Activated CD8-positive, alpha-beta memory T cell treated with anti-CD3 and anti-CD28 coated beads, Interleukin-2, amount 10 ng/mL, durations not matched to agents 7 days and 5 days (primary cell): ENCODE results near the gene MCC. TPM values are rescaled to one million over a fixed set of nuclear protein-coding genes. Genes with fewer than 3 reads are reported as not detected.

Experiments used
- ATAC-seq: fragments of 150-1000 bp; cut with Tn5 transposase; one replicate; pipeline ENCODE4 v1.10.0; 2021; ENCODE audit warnings: moderate library complexity
- CTCF ChIA-PET: fragments of 350-600 bp; sonication (Branson Sonifier 250); formaldehyde crosslinking; loops from one replicate; lab custom pipeline; 2021; ENCODE audit warnings: antibody characterized with exemption; lab: Charles Lee
- DNase-seq: peaks from one replicate; pipeline ENCODE4 v3.0.0-alpha.2; 2020
- H3K27ac Mint-ChIP-seq: one replicate; pipeline ENCODE4 v1.8.0; 2021; ENCODE audit warnings: mild to moderate bottlenecking, mixed read lengths
- H3K27me3 Mint-ChIP-seq: one replicate; pipeline ENCODE4 v1.8.0; 2021; ENCODE audit warnings: mixed read lengths
- H3K36me3 Mint-ChIP-seq: one replicate; pipeline ENCODE4 v1.8.0; 2021; ENCODE audit warnings: mild to moderate bottlenecking, mixed read lengths
- H3K4me1 Mint-ChIP-seq: one replicate; pipeline ENCODE4 v1.8.0; 2021; ENCODE audit warnings: mixed read lengths
- H3K4me3 Mint-ChIP-seq: one replicate; pipeline ENCODE4 v1.8.0; 2021; ENCODE audit warnings: mild to moderate bottlenecking, moderate library complexity, mixed read lengths
- H3K9me3 Mint-ChIP-seq: one replicate; pipeline ENCODE4 v1.8.0; 2022; ENCODE audit warnings: low read depth, mixed read lengths
- total RNA-seq, 2 experiments: library from RNA; stranded (reverse); gene quantifications; one replicate each; pipeline ENCODE4 v1.2.3, GENCODE V29; 2021

The MCC gene
- total RNA-seq, 2 experiments from 2014 or later, result 7.4 to 7.5 TPM

DNA sequence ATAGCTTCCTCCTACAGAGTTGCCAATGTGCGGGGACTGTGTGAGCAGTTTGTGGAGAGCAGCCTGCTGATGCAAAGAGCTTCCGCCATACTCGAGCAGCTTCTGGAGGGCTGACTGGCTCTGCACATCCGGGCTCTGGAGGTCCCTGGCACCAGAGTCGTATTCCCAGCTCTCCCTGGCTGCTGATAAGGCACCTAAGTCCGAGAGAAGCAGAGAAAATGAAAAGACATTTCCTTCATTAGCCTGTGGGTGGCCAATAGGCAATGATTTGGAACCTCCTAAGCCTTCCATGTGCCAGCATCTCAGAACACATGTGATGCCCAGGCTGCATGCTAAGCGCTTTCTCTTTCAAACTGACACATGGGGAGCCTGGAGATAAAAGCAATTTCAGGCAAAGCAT lies 147.7 kb downstream of the MCC start:
- ATAC-seq (no peak), DNase-seq (no peak)
- Mint-ChIP-seq H3K27me3 (peaks cover 2% of the 10 kb centered on the region), H3K27ac (no peak overlapping the region), H3K4me3 (no peak overlapping the region), H3K9me3 (no peaks in the 10 kb centered on the region), H3K36me3 (no peaks in the 10 kb centered on the region), H3K4me1 (peaks cover 3% of the 10 kb centered on the region)
- CTCF ChIA-PET, result interaction anchor here (0.9 to 1.3 kb wide), 5 partner anchors 25 to 344 kb away, joined by 3 read pairs; no protein-coding TSS in a partner anchor

DNA sequence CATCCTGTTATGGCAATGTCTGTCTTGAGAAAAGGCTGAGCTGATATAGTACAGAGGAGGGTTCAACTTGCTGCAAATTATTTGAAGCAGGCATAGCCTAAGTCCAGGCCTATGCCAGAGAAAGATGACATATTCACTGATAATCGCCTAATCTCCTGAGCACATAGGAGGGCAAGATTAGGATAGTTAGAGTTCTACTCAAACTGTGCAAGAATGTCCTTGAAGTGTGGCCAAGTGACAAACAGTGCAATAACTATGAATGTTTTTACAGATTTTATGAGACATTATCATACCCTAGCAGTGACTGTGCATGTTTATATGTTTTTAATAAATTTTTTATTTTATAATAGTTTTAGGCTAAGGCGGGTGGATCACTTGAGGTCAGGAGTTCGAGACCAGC lies 149.6 kb downstream of the MCC start:
- peaks cover 11% of the 10 kb centered on the region for H3K4me1 Mint-ChIP-seq
- no peaks in the 10 kb centered on the region for H3K36me3 Mint-ChIP-seq
- no peak for DNase-seq
- no peak overlapping the region for H3K27ac Mint-ChIP-seq
- H3K27me3 Mint-ChIP-seq, result peaks cover 2% of the 10 kb centered on the region
- no peak overlapping the region for H3K4me3 Mint-ChIP-seq
- no peak for ATAC-seq
- CTCF ChIA-PET, result interaction anchor here (1.1 to 5.2 kb wide), 3 partner anchors 172 to 269 kb away, joined by 3 to 42 read pairs (median 4); no protein-coding TSS in a partner anchor
- H3K9me3 Mint-ChIP-seq, result no peaks in the 10 kb centered on the region

DNA sequence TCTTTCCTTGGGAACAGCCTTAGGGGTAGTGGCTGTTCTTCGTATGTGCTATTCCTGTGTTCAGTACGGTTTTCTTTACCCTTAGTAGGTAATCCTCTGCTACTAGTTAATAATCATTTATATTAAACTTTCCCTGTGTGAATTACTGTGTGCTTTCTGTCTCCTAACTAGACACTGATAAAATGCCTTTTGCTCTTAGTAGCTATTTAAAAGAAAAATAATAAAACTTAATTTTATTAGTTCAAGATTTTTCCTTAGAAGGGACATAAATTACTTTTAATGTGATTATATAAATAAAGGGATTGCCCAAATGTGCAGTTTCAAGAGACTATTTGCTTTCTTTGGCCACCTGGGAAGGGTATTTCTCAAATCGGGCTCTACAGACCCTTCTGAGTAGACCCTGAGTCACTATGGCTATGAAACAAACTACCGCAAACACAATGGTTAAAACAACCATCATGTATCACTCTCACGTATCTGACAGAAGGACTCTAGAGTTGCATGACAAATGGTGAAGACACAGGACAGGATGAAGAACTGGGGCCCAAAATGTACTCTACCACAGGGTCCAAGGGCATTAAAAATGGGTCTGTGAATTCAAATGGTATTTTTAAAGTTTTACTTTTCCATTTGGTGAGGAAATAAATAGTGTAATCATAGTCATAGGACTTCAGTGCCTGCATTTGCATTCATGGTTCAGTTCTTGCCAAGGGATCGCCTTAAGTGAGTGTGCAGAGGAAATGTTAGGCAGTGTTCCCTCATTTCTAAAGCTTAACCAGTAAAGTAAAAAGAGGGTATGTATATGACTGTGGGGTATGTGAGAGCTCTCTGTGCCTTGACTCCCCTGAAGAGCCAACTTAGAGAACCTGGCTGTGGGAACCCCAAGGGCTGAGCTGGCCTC lies 150.5 kb downstream of the MCC start:
- H3K4me1 Mint-ChIP-seq, result peaks cover 11% of the 10 kb centered on the region
- no peaks in the 10 kb centered on the region for H3K9me3 Mint-ChIP-seq
- CTCF ChIA-PET, result interaction anchor here (0.8 to 5.2 kb wide), 14 partner anchors 10 to 361 kb away, joined by 3 to 42 read pairs (median 4); partner anchors contain the start of genes DCP2 and YTHDC2
- no peak overlapping the region for H3K4me3 Mint-ChIP-seq
- ATAC-seq, result no peak
- peaks cover 5% of the 10 kb centered on the region for H3K27me3 Mint-ChIP-seq
- H3K36me3 Mint-ChIP-seq, result no peaks in the 10 kb centered on the region
- H3K27ac Mint-ChIP-seq, result no peak overlapping the region
- DNase-seq, result no peak

DNA sequence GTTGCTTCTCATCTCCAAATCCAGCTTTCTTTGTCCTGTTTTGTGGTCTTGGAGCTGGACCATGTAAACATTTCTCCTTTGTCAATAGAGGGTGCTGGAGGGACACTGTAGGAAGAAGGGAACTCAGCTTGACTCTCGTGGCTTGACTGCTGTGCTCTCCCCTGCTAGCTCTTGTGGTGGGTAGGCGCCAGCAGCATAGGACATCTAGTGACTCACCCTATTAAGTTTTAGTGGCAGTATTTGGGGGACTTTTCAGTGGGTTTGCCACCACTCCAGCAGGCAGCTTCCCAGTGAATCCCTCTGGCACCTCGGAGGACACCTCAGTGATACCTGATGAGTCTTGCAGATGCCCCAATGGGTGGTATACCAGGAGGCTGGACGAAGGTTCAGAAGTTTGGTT lies 151.3 kb downstream of the MCC start:
- H3K36me3 Mint-ChIP-seq, result no peaks in the 10 kb centered on the region
- ATAC-seq, result peak; percentile 72
- no peak overlapping the region for H3K4me3 Mint-ChIP-seq
- peak; percentile 45 for DNase-seq
- peaks cover 7% of the 10 kb centered on the region for H3K27me3 Mint-ChIP-seq
- no peaks in the 10 kb centered on the region for H3K9me3 Mint-ChIP-seq
- CTCF ChIA-PET, result interaction anchor here (0.6 to 5.2 kb wide), 15 partner anchors 9 to 361 kb away, joined by 3 to 42 read pairs (median 4); partner anchors contain the start of genes DCP2 and YTHDC2
- H3K27ac Mint-ChIP-seq, result no peak overlapping the region
- peaks cover 11% of the 10 kb centered on the region for H3K4me1 Mint-ChIP-seq

DNA sequence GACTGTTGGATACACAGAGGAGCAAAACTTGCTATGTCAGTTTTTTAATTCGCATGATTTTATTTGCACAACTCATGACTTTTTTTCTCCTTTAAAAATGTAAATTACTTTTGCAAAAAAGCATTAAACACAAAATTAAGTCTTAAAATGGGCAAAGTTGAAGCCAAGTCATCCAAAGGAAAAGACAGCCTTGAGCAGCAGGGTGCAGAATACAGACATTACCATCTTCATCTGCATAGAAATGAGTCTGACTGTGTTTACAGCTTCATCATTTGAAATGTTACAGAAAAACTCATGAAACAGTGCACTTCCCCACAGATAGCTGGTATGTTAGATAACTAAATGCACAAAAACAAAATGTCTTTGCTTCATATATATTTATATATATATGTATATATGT lies 154.8 kb downstream of the MCC start:
- no peaks in the 10 kb centered on the region for H3K36me3 Mint-ChIP-seq
- H3K9me3 Mint-ChIP-seq, result no peaks in the 10 kb centered on the region
- DNase-seq, result no peak
- peaks cover 21% of the 10 kb centered on the region for H3K4me1 Mint-ChIP-seq
- ATAC-seq, result no peak
- peaks cover 7% of the 10 kb centered on the region for H3K27me3 Mint-ChIP-seq
- no peak overlapping the region for H3K27ac Mint-ChIP-seq
- no peak overlapping the region for H3K4me3 Mint-ChIP-seq
- CTCF ChIA-PET, result interaction anchor here (0.5 to 5.2 kb wide), 8 partner anchors 22 to 642 kb away, joined by 3 to 42 read pairs (median 11); partner anchors contain the start of gene YTHDC2

DNA sequence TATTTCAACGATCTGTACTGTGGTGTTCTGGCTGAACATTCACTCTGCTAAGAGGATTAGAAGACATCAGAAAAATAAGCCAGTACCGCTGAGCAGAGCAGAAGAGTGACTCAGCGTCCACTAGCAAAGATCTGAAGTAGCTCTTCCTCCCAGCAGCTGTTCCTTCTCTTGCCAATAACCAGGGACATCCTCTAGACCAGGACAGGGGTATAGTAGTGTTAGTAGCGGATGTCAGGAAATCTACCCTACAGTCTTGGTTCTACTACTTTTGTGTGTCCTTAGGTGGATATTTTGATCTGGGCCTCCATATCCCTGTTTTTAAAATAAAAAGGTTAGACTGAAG lies 157.1 kb downstream of the MCC start:
- H3K36me3 Mint-ChIP-seq, result no peaks in the 10 kb centered on the region
- H3K4me3 Mint-ChIP-seq, result no peak overlapping the region
- no peaks in the 10 kb centered on the region for H3K9me3 Mint-ChIP-seq
- CTCF ChIA-PET, result interaction anchor here (4.0 kb wide), 1 partner anchor 334 kb away, joined by 34 read pairs; no protein-coding TSS in a partner anchor
- no peak for ATAC-seq
- no peak overlapping the region for H3K27ac Mint-ChIP-seq
- H3K27me3 Mint-ChIP-seq, result peaks cover 4% of the 10 kb centered on the region
- DNase-seq, result no peak
- peaks cover 18% of the 10 kb centered on the region for H3K4me1 Mint-ChIP-seq

DNA sequence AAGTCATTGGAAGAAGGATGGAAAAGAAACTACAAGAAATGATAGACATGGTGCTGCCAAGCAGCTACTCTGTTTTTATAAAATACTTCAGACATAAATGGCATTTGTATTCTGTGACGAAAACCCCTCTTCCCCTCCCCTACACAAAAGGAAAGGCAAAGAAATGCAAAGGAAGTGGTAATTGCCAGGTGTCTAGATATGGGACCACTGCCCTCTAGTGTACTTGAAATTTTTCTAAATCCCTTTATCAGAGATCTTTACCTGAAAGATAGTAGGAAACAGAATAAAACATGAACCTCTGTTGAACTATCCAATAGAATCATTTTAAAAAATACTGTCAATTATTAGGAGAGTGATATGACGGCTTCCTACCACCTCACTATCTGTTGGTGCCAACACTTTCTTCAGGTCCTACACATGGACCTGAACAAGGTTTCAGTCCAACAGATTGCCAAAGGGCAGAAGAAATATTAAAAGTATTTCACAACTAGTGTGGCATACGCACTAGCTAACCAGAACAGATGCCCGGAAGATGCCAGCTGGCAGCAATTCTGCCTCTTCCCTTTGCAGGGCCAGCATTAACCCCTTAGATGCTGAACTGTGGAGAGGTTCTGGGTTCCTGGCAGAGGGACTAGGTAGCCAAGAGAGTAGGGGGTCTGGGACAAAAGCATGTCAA lies 157.6 kb downstream of the MCC start:
- H3K27ac Mint-ChIP-seq, result peak overlapping the region; percentile 19
- H3K4me1 Mint-ChIP-seq, result peaks cover 18% of the 10 kb centered on the region
- H3K9me3 Mint-ChIP-seq, result no peaks in the 10 kb centered on the region
- DNase-seq, result no peak
- peaks cover 4% of the 10 kb centered on the region for H3K27me3 Mint-ChIP-seq
- H3K4me3 Mint-ChIP-seq, result no peak overlapping the region
- CTCF ChIA-PET, result interaction anchor here (0.6 to 4.0 kb wide), 10 partner anchors 37 to 352 kb away, joined by 3 to 34 read pairs (median 4); no protein-coding TSS in a partner anchor
- peak; percentile 79 for ATAC-seq
- no peaks in the 10 kb centered on the region for H3K36me3 Mint-ChIP-seq

DNA sequence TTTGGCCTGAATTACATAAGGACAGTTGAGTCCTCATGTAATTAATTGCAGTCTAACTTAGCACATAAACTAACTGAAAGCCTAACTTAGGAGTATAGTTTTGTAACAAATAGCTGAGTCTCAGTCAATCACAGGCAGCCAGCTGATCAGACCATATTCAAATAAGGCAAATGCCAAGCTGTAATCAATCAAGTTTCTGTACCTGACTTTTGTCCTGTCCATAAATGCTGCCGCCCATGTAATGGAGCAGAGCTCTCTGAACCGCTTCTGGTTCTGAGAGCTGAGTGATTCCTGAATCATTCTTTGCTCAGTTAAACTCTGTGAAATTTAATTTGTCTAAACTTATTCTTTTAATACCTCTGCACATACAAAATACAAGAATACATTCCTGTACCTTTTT lies 158.3 kb downstream of the MCC start:
- CTCF ChIA-PET, result interaction anchor here (0.6 to 4.0 kb wide), 10 partner anchors 36 to 351 kb away, joined by 3 to 34 read pairs (median 4); no protein-coding TSS in a partner anchor
- H3K36me3 Mint-ChIP-seq, result no peaks in the 10 kb centered on the region
- H3K27ac Mint-ChIP-seq, result peak overlapping the region; percentile 19
- H3K4me1 Mint-ChIP-seq, result peaks cover 15% of the 10 kb centered on the region
- ATAC-seq (no peak), DNase-seq (no peak)
- no peaks in the 10 kb centered on the region for H3K9me3 Mint-ChIP-seq
- H3K4me3 Mint-ChIP-seq, result no peak overlapping the region
- H3K27me3 Mint-ChIP-seq, result peaks cover 4% of the 10 kb centered on the region

DNA sequence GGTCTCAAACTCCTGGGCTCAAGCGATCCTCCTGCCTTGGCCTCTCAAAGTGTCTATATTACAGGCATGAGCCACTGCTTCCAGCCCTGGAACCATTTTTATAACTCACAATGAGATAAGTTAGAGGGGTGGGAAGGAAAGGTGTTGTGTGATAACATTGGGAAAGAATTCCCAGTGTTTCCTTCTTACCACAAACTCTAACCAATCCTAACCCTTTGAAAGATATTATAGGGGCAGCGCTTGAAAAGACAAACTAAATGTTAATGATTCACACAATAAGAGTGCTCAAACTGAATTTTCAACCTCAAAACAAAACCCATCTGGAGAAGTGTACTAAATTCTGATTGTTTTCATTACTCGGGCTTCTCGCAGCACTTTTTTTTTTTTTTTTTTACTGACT lies 163.2 kb downstream of the MCC start:
- no peak overlapping the region for H3K4me3 Mint-ChIP-seq
- H3K36me3 Mint-ChIP-seq, result no peaks in the 10 kb centered on the region
- no peaks in the 10 kb centered on the region for H3K9me3 Mint-ChIP-seq
- H3K27ac Mint-ChIP-seq, result no peak overlapping the region
- H3K27me3 Mint-ChIP-seq, result no peaks in the 10 kb centered on the region
- CTCF ChIA-PET, result no interaction called here
- ATAC-seq (no peak), DNase-seq (no peak)
- peaks cover 2% of the 10 kb centered on the region for H3K4me1 Mint-ChIP-seq

DNA sequence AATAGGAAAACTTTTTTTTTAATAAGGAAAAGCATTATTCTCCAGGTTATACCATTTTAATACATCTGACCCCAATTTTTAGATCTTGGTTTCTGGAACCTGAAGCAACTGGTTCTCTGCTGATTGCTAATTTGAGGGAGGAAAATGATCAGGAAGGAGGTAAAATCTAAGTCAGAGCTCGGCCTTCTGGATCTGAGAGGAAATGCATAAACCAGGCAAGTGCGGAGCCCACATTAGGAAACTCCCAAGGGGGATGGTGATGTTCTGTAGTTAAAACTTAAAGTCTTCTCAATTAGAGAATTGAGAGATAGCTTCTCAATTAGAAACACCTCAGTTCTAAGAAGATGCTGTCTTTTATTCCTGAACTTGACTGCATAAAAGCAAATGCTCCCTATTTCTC lies 167.0 kb downstream of the MCC start:
- DNase-seq, result no peak
- no peak overlapping the region for H3K4me3 Mint-ChIP-seq
- no peaks in the 10 kb centered on the region for H3K9me3 Mint-ChIP-seq
- H3K27ac Mint-ChIP-seq, result no peak overlapping the region
- H3K4me1 Mint-ChIP-seq, result peaks cover 2% of the 10 kb centered on the region
- no peaks in the 10 kb centered on the region for H3K36me3 Mint-ChIP-seq
- CTCF ChIA-PET, result interaction anchor here (1.9 kb wide), 1 partner anchor 325 kb away, joined by 8 read pairs; no protein-coding TSS in a partner anchor
- H3K27me3 Mint-ChIP-seq, result no peaks in the 10 kb centered on the region
- ATAC-seq, result no peak

DNA sequence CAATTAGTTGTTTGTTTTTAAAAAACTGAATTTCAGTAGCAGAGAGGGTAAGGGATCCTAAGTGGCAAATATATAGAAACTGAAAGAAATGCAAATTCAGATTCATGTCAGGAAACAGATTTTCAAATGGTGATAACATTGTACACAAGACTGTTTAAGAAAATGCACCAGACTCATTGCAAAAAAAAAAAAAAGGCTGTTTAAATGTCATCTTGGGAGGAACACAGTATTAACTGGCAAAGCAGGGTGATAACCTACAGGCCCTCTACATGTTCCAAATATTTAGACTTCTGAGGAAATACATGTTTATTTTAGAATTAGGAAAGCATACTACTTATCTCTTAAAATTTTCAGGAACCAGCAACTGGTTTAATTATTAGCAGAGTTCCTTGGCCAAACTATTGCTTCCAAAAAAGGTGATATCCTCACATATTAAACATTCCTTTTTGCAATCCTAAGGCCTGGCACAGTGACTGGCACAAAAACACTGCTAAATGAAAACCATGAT lies 167.9 kb downstream of the MCC start:
- Mint-ChIP-seq H3K4me1 (peaks cover 2% of the 10 kb centered on the region), H3K36me3 (no peaks in the 10 kb centered on the region), H3K27ac (no peak overlapping the region), H3K9me3 (no peaks in the 10 kb centered on the region), H3K27me3 (no peaks in the 10 kb centered on the region), H3K4me3 (no peak overlapping the region)
- DNase-seq, result no peak
- no peak for ATAC-seq
- CTCF ChIA-PET, result no interaction called here

DNA sequence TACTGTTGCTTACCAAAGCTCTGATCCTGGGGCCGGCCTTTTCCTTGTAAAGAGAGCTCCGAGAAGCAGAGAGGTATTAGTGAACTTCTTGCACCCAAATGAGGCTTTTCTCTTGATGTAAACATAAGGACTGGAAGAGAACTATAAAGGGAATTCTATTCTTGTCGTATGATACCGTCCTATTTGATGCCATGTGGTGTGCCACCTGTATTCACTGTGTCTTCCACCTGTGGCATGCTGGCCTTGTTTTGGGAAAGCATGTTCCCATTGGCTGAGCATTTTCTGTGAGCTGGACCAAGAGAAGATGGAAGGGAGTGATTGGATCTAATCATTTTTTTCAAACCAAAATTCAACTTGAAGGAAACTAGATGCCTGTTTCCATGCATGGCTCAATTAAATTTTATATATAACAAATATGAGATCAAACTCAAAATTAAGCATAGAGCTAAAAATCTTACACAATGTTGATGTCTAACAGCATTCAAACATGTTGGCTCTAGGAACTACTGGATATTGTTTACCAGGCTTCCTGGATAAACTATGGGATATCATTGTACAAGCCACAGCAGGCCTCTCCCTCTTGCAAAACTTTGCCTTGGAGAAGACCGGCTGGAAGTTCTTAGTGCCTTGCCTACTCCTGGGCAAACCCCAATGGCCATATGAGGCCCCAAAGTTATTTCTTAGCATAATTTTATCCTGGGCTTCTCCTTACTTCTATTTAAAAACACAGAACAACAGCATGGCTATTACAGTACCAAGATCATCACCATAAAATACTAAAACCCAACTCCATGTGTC lies 168.8 kb downstream of the MCC start:
- DNase-seq, result no peak
- H3K9me3 Mint-ChIP-seq, result no peaks in the 10 kb centered on the region
- H3K36me3 Mint-ChIP-seq, result no peaks in the 10 kb centered on the region
- no peak for ATAC-seq
- H3K4me3 Mint-ChIP-seq, result no peak overlapping the region
- CTCF ChIA-PET, result interaction anchor here (1.5 kb wide), 1 partner anchor 9 kb away, joined by 3 read pairs; no protein-coding TSS in a partner anchor
- H3K27me3 Mint-ChIP-seq, result no peaks in the 10 kb centered on the region
- H3K4me1 Mint-ChIP-seq, result peaks cover 2% of the 10 kb centered on the region
- H3K27ac Mint-ChIP-seq, result no peak overlapping the region
